RWPE2 (cell line): ENCODE data around the gene CHD5.

Source experiments
- ATAC-seq: fragments of 200-7000 bp; cut with Tn5 transposase; 3 replicates; pipeline ENCODE4 v1.9.1; 2021; ENCODE audit warnings: low read depth
- DNase-seq: peaks from one replicate; pipeline ENCODE4 v3.0.0-alpha.2; 2020; ENCODE audit warnings: low spot score
- H3K27ac ChIP-seq: fragments of 450-650 bp; 2 replicates; pipeline ENCODE4 v1.5.1; 2017; ENCODE audit warnings: mild to moderate bottlenecking; ENCODE audit not compliant: poor library complexity, severe bottlenecking
- H3K27me3 ChIP-seq: fragments of 250-450 bp; sonication (Bioruptor Pico); 2 replicates; pipeline ENCODE4 v1.5.1; 2021; ENCODE audit warnings: mild to moderate bottlenecking, moderate library complexity; ENCODE audit not compliant: insufficient read depth, poor library complexity, severe bottlenecking
- H3K36me3 ChIP-seq: fragments of 250-450 bp; sonication (Bioruptor Pico); 2 replicates; pipeline ENCODE4 v1.5.1; 2020; ENCODE audit warnings: low read depth, mild to moderate bottlenecking, moderate library complexity
- H3K4me1 ChIP-seq: fragments of 250-450 bp; sonication (Bioruptor Pico); 2 replicates; pipeline ENCODE4 v1.5.1; 2021; ENCODE audit warnings: mild to moderate bottlenecking, moderate library complexity; ENCODE audit not compliant: insufficient read depth, poor library complexity, severe bottlenecking
- H3K4me3 ChIP-seq: fragments of 250-450 bp; sonication (Bioruptor Pico); 2 replicates; pipeline ENCODE4 v1.5.1; 2021; ENCODE audit warnings: mild to moderate bottlenecking, moderate library complexity; ENCODE audit not compliant: severe bottlenecking
- H3K9me3 ChIP-seq: fragments of 250-450 bp; sonication (Bioruptor Pico); 2 replicates; pipeline ENCODE4 v1.5.1; 2021; ENCODE audit warnings: mild to moderate bottlenecking, moderate library complexity; ENCODE audit not compliant: severe bottlenecking
- CTCF ChIP-seq: fragments of 450-650 bp; IDR thresholded peaks from one replicate; pipeline ENCODE4 v1.5.1; 2017; ENCODE audit warnings: mild to moderate bottlenecking, moderate library complexity; ENCODE audit not compliant: poor library complexity, severe bottlenecking

The CHD5 gene

GRCh38 chr1:6123816-6124215 lies 56.3 kb downstream of the CHD5 start:
- H3K27ac ChIP-seq = no peak overlapping the region
- H3K4me1 ChIP-seq = peaks cover 3% of the 10 kb centered on the region
- TF ChIP-seq CTCF = no peak
- ATAC-seq (no peak), DNase-seq (no peak)
- no peaks in the 10 kb centered on the region for H3K36me3 ChIP-seq
- no peaks in the 10 kb centered on the region for H3K27me3 ChIP-seq
- no peaks in the 10 kb centered on the region for H3K9me3 ChIP-seq
- no peak overlapping the region for H3K4me3 ChIP-seq

GRCh38 chr1:6123083-6123482 lies 57.0 kb downstream of the CHD5 start:
- ATAC-seq (no peak), DNase-seq (no peak)
- H3K4me3 ChIP-seq = no peak overlapping the region
- no peak overlapping the region for H3K27ac ChIP-seq
- no peak for TF ChIP-seq CTCF
- H3K36me3 ChIP-seq = no peaks in the 10 kb centered on the region
- peaks cover 3% of the 10 kb centered on the region for H3K4me1 ChIP-seq
- H3K27me3 ChIP-seq = no peaks in the 10 kb centered on the region
- H3K9me3 ChIP-seq = no peaks in the 10 kb centered on the region

- DNase-seq = no peak
- Histone ChIP-seq H3K27ac (no peak overlapping the region), H3K36me3 (no peaks in the 10 kb centered on the region), H3K27me3 (no peaks in the 10 kb centered on the region), H3K9me3 (peaks cover 4% of the 10 kb centered on the region), H3K4me1 (no peaks in the 10 kb centered on the region), H3K4me3 (no peak overlapping the region)
- no peak for TF ChIP-seq CTCF
- ATAC-seq = no peak
Measured at GRCh38 chr1:6121651-6122370, 58.3 kb downstream of the CHD5 start.

DNA sequence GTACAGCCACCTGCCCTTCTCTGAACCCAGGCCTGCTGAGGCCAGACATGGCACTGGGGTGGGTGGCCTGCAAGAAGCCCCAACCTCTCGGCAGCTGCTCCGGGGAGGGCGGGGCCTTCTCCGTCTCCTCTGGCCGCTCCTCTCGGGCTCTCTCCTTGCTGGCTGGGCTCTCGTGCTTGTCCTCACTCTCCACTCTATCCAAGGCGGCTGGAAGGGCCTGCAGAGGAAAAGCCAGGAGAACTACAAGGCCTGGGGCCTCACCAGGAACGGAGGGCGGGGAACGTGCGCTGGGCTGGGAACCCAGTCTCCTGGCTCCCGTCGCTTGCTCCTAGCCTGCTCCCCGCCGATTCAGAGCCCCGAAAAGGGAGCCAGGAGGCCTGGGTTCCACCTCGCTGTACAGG lies 59.1 kb downstream of the CHD5 start:
- no peaks in the 10 kb centered on the region for H3K36me3 ChIP-seq
- no peak overlapping the region for H3K27ac ChIP-seq
- DNase-seq = no peak
- no peaks in the 10 kb centered on the region for H3K4me1 ChIP-seq
- TF ChIP-seq CTCF = no peak
- H3K4me3 ChIP-seq = no peak overlapping the region
- peaks cover 6% of the 10 kb centered on the region for H3K9me3 ChIP-seq
- ATAC-seq = no peak
- H3K27me3 ChIP-seq = no peaks in the 10 kb centered on the region

DNA sequence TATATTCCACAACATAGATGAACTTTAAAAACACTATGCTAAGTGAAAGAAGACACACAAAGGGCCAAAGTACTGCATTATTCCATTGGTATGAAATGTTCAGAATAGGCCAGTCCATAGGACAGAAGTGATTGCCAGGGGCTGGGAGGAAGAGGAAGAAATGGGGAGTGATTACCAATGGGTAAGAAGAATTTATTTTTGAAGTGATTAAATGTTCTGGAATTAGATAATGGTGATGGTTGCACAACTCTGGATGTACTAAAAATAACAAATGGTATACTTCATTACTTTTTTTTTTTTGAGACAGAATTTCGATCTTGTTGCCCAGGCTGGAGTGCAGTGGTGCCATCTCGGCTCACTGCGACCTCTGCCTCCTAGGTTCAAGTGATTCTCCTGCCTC lies 61.7 kb downstream of the CHD5 start:
- H3K4me1 ChIP-seq = no peaks in the 10 kb centered on the region
- peaks cover 6% of the 10 kb centered on the region for H3K9me3 ChIP-seq
- ATAC-seq (no peak), DNase-seq (no peak)
- H3K27ac ChIP-seq = no peak overlapping the region
- H3K36me3 ChIP-seq = no peaks in the 10 kb centered on the region
- no peak for TF ChIP-seq CTCF
- no peak overlapping the region for H3K4me3 ChIP-seq
- no peaks in the 10 kb centered on the region for H3K27me3 ChIP-seq
